Fibroblast of peridontal ligament (primary cell): ENCODE measurements around the gene IL23A.

Source experiments
- DNase-seq: peaks from one replicate; pipeline ENCODE4 v3.0.0-alpha.2; 2010; ENCODE audit errors: extremely low read depth

IL23A gene

DNA sequence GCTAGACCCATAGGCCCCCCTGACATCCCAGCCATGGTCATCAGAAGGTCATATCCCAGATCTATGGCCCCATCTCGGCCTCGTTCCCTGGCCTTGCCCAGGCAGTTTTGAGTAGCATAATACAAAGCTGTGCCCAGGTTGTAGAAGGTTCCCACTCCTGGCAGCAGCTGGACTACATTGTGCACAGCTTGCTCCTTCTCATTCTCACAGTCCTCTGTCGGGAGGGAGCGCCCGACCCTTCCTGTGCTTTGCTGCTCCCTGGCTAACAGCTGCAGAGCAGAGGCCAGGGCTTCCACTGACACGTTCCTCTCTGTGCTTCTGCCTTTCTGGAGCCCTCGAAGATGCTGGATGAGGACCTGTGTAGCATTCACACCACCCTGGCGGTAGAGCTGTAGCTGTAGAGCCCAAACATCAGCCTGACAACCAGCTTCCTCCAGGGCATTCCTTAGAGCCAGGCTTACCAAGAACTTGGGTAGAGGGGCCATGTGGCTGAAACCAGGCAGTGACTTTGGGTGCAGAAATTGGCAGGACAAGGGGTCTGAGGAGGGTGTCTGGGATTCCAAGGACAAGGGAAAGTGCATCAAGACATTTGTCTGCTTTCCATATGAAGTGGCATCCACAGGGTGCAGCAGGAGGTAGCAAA lies 22.9 kb downstream of the IL23A start:
- no peak for DNase-seq

GRCh38 chr12:56362130-56363059 lies 23.7 kb downstream of the IL23A start, which contains the start of gene APOF:
Gene APOF (minus strand): TSS chr12:56362857. CDS start chr12:56362745, 112 bp downstream.
- DNase-seq: no peak

DNA sequence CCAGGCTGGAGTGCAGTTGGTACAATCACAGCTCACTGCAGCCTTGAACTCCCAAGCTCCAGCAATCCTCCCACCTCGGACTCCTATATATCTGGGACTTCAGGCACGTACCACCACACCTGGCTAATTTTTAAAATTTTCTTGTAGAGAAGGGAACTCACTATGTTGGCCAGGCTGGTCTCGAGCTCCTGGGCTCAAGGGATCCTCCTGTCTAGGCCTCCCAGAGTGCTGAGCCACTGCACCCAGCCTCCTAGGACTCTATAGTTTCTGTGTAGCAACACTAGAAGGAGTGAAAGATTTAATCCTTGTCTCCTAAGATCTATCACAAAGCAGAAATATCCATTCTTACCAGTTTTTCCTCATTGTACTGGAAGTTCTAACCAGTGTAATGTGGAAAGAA lies 28.3 kb downstream of the IL23A start:
- no peak for DNase-seq

GRCh38 chr12:56373515-56373914 lies 34.8 kb downstream of the IL23A start:
- DNase-seq: no peak

- no peak for DNase-seq
Observed at GRCh38 chr12:56374726-56375597, 36.3 kb downstream of the IL23A start.

DNA sequence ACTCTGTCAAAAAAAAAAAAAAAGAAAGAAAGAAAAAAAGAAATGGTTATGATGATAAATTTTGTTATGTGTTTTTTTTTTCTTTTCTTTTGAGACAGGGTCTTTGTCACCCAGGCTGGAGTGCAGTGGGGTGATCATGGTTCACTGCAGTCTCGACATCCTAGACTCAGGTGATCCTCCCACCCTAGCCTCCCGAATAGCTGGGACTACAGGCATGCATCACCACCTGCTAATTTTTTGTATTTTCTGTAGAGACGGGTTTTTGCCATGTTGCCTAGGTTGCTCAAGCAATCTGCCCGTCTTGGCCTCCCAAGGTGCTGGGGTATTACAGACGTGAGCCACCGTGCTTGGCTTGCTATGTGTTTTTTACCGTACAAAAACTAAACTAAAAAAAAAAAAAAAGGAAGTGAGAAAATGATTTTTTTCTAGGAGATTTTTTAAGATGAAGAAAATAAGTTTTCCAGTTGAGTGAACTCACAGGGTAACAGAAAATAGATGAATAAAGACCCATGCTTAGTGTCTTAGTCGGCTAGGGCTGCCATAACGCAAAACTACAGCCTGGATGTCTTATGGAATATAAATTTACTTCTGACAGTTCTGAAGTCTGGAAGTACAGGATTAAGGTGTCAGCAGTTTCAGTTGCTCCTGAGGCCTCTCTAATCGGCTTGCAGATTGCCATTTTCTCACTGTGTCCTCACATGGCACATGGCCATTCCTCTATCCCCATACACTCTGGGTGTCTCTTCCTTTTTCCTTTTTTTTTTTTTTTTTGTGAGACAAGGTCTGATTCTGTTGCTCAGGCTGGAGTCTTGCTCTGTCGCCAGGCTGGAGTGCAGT lies 37.1 kb downstream of the IL23A start:
- DNase-seq: no peak

DNA sequence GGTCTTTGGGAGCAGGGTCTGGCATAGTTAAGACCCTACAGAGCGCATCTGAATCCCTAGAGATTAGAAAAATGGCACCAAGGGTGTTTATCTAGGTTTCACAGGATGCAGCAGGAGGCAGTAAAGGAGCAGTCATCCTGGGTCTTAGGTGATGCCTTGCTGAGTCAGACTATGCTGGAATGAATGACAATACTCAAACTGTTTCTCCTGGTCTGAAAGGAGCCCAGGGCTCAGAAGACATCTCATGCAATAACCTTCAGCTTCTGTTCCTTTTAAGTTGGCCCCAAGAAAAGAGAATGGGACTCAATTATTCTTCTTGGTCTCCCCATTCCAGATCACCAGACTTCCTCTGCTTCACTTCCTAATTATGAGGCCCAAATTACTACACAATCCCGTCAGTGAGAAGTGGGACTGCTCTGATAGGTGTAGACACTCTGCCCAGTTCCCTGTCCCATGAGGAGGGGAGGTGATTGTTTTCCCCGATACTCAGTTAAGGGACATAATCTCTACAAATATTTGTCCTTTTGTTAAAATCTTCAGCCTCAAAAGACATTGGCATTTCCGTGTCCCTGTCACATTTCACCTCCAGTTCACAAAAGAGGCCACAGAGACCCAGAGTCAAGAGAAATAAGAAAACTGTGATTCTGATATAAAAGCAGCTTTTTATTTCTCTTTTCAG lies 38.8 kb downstream of the IL23A start:
- no peak for DNase-seq

DNA sequence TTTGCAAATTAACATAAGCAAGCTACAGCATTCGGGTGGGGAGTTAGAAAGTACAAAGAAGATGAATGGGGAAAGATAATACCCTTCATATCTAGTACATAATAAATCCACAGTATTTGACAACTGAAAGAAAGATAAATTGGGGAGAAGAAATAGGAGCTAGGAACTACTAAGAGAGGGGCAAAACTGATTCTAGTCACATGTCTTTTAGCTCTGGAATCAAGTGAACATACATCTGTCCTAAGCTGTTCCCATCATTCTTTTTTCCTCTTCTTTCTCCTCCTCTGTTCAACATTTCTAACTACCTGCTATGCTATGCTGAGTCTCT lies 39.3 kb downstream of the IL23A start:
- DNase-seq: no peak

GRCh38 chr12:56382611-56383010 lies 43.9 kb downstream of the IL23A start:
- DNase-seq: no peak

DNA sequence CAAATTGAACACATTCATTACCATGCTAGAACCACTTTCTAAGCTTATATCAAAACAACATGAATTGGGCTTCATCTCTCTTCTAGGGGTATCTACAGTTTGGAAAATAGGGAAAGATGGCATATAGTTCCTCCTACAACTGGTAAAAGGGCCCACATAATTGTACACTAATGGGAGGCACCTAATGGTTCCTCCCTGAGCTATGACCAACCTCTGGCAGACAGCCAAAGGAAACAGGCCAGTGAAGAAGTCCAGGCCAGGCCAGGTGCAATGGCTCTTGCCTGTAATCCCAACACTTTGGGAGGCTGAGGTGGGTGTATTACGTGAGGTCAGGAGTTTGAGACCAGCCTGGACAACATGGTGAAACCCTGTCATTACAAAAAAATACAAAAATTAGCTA lies 47.2 kb downstream of the IL23A start:
- DNase-seq: no peak

DNA sequence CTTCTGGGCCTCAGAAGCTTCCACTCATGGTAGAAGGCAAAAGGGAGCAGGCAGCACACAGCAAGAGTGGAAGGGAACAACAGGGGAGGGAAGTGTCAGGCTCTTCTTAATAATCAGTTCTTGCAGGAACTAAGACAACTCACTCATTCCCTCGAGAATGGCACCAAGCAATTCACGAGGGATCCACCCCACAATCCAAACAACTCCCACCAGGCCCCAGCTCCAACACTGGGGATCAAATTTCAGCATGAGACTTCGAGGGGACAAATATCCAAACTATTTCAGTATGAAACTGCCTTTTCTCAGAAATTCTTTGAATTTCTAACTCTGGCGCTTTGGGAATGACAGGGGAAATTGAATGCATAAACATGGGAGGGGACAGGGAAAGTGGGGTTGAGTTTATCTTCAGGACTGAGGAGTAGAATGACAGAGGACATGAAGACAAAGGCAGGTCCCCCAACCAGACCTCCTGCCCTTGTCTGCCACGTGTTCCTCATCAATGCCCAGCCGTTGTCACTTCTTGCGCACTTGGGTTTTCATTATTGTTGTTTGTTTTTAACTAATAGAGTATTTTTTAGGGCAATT lies 48.6 kb downstream of the IL23A start:
- peak; percentile 53 for DNase-seq

DNA sequence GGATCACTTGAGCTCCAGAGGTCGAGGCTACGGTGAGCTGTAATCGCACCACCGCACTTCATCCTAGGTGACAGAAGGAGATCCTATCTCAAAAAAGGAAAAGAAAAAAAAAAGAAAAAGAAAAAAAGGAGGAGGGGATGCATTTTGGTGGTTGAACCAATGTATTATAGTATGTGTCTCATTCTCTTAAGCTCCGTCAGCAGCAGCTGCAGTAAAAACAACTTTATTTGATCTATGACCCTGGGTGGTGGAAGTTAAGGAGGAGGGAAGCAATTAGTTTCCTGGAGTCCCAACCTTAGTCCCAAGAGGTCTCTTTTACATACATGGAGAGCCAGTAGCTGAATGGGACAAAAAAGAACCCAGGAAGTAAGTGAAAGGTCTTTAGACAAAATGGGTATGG lies 50.7 kb downstream of the IL23A start:
- DNase-seq: no peak
